HG03025 (cell line): ENCODE results near the gene PRPS2.

Experiments
- ATAC-seq: cut with Tn5 transposase; IDR thresholded peaks from one replicate; pipeline ENCODE4 v1.9.1; 2021; ENCODE audit warnings: mild to moderate bottlenecking, moderate library complexity; ENCODE audit not compliant: unreplicated experiment, low FRiP score

Gene PRPS2

DNA sequence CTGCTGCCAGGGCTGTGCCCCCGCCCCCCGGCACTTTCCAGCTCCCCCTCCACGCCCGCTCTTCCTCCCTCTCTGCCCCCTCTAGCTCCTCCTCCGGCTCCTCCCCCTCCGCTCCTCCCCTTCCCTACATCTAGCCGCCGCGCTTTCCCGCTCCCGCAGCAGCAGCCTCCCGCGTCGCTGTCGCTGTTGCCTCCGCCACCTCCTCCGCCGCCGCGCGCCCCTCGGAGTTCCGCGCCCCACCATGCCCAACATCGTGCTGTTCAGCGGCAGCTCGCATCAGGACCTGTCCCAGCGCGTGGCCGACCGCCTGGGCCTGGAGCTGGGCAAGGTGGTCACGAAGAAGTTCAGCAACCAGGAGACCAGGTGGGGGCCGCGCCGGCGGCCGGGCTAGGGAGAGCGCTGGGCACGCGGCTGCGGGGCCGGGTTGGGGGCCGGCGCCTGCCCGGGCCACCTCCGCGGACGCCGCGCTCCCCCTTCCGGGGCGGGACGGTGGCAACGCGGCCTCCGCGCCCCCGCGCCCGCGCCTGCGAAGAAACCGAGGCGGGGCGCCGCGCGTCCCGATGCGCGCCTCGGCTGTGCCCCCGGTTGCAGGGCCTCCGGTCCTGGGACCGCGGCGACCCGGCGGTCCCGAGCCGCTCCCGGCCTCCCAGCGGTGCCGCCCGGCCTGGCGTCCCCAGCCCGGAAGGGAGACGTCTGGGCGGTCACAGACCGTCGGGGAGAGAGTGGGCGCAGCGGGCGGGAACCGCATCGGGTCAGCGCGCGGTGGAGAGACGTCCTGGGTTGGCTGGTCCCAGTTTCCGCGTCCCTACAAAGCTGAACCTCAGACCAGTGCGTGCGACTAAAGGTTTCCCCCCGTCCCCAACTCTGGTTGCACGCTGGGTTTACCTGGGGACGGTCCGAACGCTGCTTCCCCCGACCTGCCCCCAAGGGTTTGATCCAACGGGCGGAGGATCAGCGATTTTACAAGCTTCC lies at the start of gene PRPS2:
Gene PRPS2 (plus strand): TSS at position 156 of the 972 bp plus-strand sequence. CDS start 86 bp downstream, at position 242.
- peak; percentile 58 for ATAC-seq

- no peak for ATAC-seq
Measured at GRCh38 chrX:12741416-12741815, 49.8 kb upstream of the PRPS2 start.

DNA sequence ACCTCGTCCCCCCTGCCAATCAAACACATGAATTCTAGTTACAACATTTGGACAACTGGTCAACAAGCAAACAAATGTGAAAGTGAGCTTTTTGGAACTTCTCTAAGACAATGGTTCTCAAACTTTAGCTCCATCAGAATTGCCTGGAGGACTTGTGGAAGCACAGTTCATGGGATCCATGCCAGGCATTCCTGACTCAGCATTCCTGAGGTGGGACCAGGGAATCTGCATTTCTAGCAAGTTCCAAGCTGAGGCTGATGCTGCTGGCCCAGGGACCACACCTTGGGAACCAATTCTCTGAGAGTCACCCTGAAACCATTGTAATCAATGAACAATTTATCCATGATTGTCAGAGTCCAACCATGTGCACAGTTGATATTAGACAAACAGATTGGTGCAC lies 43.8 kb upstream of the PRPS2 start:
- no peak for ATAC-seq

DNA sequence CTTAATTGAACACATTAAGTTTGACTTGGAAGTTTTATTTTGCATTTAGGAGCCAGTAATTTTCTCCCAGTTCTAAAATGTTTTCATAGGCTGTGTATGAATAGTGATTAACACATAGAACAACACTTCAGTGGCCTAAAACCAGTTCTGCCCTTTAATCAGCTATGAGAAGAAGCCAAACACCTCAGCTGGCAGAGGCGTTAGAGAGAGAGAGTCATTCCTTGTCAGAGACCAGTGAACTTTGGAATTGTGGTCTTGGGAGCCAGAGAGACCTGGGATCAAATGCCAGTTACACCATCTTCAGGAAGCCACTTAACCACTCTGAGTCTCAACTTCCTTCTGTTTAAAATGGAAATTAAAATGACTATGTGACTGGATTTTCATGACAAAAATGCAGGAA lies 39.3 kb upstream of the PRPS2 start:
- no peak for ATAC-seq

- ATAC-seq: no peak
Measured at GRCh38 chrX:12753366-12753765, 37.8 kb upstream of the PRPS2 start.

DNA sequence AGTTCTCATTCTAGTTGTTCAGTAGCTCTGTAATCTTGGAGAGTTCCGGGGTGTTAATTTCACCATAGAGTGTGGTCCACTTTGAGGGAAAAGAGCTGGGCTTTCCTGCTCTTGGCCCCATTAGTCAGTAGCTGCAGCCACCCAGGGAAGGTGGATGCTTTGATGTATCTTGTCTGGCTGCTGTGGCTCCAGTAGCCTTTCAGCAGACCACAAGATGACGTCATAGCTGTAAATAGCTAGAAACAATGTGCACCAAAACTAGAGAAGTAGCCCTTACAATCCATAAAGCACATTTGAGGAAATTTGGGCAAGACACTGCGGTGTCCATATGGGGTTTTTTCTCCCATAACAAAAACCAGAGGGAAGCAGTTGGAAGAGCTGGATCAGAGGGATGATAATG lies 32.9 kb upstream of the PRPS2 start:
- no peak for ATAC-seq

- no peak for ATAC-seq
Measured at GRCh38 chrX:12767856-12768255, 23.4 kb upstream of the PRPS2 start.

DNA sequence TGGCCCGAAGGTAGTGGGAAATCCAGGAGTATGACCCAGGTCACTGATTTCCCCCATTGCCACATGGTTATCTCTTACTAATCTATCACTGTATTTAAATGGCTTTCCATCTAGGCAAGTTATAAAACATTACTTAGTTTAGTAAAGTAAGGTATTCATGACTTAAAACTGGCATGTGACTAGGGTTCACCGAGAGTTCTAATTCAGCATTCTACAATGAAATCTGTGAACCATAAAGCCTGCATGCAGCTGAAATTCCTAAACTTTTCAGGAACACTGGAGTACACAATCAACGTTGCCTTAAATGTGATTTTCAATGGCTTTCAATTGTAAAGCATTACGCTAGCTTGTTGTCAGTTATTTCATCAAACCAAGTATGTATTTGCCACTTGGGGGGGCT lies 22.7 kb upstream of the PRPS2 start:
- ATAC-seq: no peak

- no peak for ATAC-seq
Measured at GRCh38 chrX:12770440-12770839, 20.8 kb upstream of the PRPS2 start.

GRCh38 chrX:12771445-12772069 lies 19.7 kb upstream of the PRPS2 start:
- ATAC-seq: peak; percentile 94

- no peak for ATAC-seq
Measured at GRCh38 chrX:12777670-12778069, 13.5 kb upstream of the PRPS2 start.

GRCh38 chrX:12779534-12779933 lies 11.7 kb upstream of the PRPS2 start:
- ATAC-seq: no peak

- no peak for ATAC-seq
Measured at GRCh38 chrX:12788645-12789044, 2.6 kb upstream of the PRPS2 start.

DNA sequence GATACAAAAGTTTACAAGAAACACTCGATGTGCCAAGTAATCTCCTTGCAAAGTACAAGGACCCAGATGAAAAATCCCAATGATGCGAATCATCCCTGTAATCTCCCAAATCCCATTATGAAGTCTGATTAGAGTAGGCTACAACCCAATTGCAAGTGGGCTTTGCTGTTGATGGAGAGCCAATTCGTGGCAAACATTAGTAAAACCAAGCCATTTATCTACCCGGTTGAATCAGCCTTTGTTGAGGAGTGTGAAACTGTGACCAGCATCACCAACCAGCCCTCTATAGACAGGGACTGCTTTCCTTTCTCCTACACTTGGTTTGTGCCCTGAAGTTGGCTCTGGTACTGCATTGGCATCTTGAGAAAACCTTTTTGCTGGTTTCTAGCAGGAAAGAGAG lies 1.2 kb upstream of the PRPS2 start:
- ATAC-seq: no peak

DNA sequence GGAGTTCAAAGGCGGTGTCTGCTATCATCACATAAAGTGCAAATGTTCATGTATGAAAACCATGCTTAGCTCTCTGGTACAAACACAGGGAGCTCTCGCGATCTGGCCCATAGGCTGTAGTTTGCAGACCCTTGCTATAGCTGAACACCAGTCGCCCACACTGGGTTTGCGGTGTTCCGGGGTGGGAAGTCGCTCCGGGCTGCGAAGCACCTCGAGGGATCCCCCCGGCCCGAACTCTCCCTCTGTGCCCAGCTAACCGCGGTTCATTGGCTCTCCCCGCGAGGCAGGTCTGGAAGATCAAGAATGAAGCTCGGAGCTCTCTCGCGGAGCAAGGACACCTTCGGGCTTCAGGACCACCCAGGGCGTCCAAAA lies 341 bp upstream of the PRPS2 start:
- peak; percentile 13 for ATAC-seq

- ATAC-seq: no peak
Measured at GRCh38 chrX:12792711-12793110, 1.5 kb downstream of the PRPS2 start.

GRCh38 chrX:12794654-12795053 lies 3.4 kb downstream of the PRPS2 start:
- ATAC-seq: no peak

DNA sequence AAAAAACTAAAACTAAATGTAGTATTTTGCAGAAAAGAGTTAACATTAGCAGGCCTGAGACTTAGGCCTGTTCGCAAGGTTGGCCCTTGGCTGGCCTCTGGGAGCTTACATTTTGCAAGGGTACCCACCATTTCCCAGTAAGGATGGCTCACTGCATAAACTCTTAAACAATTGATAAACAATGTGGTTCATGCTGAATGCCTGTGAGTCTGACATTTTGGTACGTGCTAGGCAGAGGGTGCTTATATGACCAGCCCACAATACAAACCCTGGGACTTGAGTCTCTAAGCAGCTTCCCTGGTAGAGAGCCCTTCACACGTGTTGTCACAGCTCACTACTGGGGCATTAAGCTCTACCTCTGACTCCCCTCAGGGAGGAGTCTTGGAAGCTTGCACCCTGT lies 7.4 kb downstream of the PRPS2 start:
- ATAC-seq: no peak

- ATAC-seq: no peak
Measured at GRCh38 chrX:12799118-12799517, 7.9 kb downstream of the PRPS2 start.

DNA sequence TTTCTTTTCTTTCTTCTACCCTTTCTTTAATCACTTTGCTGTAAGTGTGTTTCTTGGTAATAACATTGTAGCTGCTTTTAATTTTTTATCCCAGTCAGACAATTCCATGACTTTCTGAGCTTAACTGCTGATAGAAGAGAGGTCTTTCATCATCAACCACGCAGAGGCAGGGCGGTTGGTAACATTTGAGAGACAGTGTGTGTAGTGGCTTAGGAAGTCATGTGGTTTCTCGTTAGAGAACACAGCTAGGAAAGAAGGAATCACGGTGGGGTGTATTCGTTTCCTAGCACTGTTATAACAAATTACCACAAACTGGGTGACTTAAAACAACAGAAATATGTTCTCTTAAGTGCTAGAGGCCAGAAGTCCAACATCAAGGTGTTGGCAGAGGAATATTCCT lies 11.5 kb downstream of the PRPS2 start:
- ATAC-seq: no peak

DNA sequence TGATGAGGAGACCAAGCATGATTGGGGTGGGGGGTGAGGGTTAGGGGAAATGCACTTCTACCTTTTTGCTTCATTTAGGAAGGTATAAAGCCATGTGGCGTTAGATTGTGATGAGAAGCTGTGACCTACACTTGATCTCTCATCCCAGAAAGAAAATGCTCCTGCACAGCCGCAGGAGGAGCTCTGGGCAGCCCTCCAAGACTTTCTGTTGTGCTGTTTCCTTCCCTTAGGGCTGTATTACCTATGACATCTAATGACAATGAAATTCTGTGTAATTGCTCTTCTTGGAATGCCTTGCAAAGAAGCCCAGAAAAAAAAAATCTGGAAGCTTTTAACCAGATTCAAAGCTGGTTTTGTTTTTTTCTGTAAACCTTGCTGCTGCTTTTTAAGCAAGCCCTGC lies 13.4 kb downstream of the PRPS2 start:
- no peak for ATAC-seq

DNA sequence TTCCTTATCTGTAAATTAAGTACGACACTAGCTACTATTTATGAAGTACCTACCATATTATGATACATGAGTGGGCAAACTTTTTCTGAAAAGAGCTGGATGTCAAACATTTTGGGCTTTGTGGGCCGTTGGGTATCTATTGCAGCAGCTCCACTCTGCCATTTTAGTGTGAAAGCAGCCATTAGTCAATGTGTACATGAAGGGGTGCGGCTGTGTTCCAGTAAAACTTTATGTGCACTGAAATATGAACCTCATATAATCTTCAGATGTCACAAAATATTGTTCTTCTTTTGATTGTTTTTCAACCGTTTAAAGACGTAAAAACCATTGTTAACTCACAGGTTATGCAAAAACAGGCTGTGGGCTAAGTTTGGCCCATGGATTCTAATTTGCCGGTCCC lies 14.1 kb downstream of the PRPS2 start:
- ATAC-seq: no peak
